Hematopoietic multipotent progenitor cell (in vitro differentiated cells): ENCODE data around the gene PRKN. TPM values are rescaled to one million over a fixed set of nuclear protein-coding genes. Genes with fewer than 3 reads are reported as not detected.

Experiments used
- DNase-seq, 3 donors: peaks; one replicate each; pipeline ENCODE4 v3.0.0-alpha.2; 2011 to 2015; ENCODE audit warnings: low read depth in 2 of 3, low spot score in 2 of 3
- total RNA-seq: library from RNA; depleted of rRNA; stranded (reverse); fragments of >200 nt; gene quantifications from one replicate; pipeline ENCODE4 v1.2.3, GENCODE V29; 2012

PRKN gene
- total RNA-seq, 1 donor = 7.0 TPM

- no peak for DNase-seq
Measured at GRCh38 chr6:162260027-162260426, 467.5 kb downstream of the PRKN start.

DNA sequence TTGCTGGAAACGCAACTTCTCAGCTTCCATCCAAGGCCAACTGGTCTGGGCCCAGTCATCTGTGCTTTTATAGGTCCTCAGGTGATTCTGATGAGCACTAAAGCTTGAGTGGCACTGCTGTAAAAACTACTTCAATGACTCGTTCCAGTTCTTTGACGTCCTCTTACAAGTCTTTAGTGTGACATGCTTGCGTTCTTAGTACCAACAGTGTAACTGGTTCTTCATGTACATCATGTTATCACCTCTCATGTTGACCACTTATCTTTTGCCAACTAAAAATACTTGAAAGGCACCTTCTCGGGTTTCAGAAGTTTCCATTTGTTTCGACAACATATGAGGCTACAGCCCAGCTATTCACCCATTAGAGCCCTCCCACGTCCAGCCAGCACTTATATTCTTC is 468.9 kb downstream of the PRKN start:
- no peak for DNase-seq

DNA sequence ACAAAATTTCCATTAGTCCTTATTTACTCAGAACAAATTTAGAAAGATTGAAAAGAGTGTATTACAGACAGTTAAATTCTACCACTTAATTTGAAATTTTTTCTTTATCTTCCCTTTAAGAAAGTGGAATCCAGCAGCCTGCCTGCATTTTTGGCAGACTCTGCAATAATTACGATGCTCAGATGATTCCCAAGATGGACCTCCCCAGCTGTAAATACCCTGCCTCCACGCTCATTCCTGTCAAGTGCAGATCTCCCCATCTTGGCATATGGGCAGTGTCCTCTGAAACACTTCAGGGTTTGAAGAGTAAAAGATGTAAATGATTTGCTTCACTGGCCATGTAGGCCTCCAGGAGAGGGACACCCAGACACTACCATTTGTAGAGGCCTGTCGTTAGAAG is 471.2 kb downstream of the PRKN start:
- DNase-seq = no peak

- no peak for DNase-seq
Measured at GRCh38 chr6:162251257-162251656, 476.3 kb downstream of the PRKN start.

- no peak for DNase-seq
Measured at GRCh38 chr6:162249907-162250642, 477.5 kb downstream of the PRKN start.

DNA sequence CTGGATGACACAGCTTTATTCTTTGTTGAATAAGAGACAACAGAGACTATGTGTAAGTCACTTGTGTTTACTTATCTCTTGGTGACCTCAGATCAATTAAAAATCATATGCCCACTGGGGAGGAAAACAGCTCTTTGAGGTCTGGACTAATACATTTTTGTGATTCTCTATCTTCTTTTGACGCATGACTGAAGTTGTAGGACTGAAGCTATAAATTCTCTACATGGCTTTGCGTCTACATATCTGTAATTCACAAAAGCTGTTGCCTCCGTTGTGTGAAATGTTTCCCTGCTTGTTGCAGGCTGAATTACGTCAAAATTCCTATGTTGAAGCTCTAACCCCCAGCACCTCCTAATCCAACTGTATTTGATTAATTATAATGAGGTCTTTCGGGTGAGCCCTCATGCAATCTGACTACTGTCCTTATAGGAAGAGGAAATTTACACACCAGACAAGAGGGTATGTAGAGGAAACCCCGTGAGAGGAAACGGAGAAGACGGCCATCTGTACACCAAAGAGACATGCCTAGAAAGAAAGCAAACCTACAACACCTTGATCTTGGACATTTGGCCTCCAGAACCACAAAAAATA is 481.6 kb downstream of the PRKN start:
- no peak for DNase-seq

GRCh38 chr6:162244031-162244430 is 483.5 kb downstream of the PRKN start:
- no peak for DNase-seq

- DNase-seq = no peak
Measured at GRCh38 chr6:162242915-162243314, 484.7 kb downstream of the PRKN start.

DNA sequence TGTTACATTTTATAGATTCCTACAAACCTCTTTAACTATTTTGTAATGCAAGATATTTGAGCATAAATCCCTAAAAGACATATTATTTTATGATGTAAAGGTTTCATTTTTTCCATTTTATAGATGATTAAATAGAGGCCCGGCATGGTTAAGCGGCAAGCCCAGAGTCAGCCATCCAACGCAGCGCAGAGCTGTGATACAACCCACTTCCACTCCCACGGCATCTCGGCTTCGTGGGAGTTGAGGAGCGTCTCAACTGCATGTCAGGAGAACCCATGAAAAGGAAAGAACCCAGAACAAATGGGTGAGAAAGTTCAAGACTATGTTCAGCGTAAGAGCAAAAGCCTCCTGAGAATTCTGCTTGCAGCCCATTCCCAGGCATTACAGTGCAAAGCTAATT is 488.2 kb downstream of the PRKN start:
- no peak for DNase-seq

- DNase-seq = no peak
Measured at GRCh38 chr6:162238675-162239074, 488.9 kb downstream of the PRKN start.

DNA sequence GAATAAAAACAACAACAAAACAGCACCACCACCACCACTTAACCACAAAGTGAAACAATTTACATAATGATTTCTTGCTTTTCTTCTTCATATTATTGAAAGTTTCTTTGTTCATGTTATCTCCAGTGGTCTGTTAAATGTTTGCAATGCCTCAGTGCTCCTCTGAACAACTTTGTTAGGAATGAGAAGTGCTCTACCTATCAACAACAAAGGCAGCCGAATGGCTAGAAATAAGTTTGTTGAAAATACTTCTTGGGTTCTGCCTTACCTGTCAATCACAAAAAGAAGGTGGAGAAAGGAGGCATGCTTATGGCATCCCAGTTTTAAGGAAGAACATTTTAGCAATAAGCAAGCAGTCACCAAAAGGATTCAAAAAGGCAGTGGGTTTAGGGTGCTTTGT is 490.2 kb downstream of the PRKN start:
- DNase-seq = no peak

GRCh38 chr6:162234631-162235030 is 492.9 kb downstream of the PRKN start:
- DNase-seq = no peak

GRCh38 chr6:162230147-162230752 is 497.3 kb downstream of the PRKN start:
- DNase-seq = no peak

GRCh38 chr6:162229093-162229492 is 498.5 kb downstream of the PRKN start:
- DNase-seq = no peak

- DNase-seq = no peak
Measured at GRCh38 chr6:162226803-162227202, 500.8 kb downstream of the PRKN start.

GRCh38 chr6:162222521-162222920 is 505.0 kb downstream of the PRKN start:
- no peak for DNase-seq

DNA sequence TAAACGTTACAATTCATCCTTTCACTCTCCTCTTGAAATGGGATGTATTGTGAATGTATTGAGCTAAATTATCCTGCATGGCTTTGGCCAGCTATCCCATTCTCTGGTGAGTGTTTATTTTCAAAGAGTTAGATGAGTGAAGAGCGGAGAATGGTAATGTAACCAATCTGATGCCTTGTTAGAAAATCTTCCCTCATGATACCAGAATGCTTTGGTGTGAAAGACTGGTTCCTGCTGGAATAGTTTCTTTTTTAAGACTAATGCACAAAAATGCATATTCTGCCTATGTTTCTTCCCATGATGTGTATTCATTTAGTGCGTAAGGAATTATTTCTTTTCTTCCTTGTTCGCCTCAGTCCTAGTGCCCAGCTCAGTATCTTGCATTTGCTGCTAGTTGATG is 506.7 kb downstream of the PRKN start:
- no peak for DNase-seq

- no peak for DNase-seq
Measured at GRCh38 chr6:162219266-162219665, 508.3 kb downstream of the PRKN start.

- no peak for DNase-seq
Measured at GRCh38 chr6:162217811-162218493, 509.6 kb downstream of the PRKN start.

- no peak for DNase-seq
Measured at GRCh38 chr6:162217058-162217457, 510.5 kb downstream of the PRKN start.

- no peak for DNase-seq
Measured at GRCh38 chr6:162211777-162212176, 515.8 kb downstream of the PRKN start.

- DNase-seq = no peak
Measured at GRCh38 chr6:162211022-162211421, 516.5 kb downstream of the PRKN start.
